Epidermal melanocyte (primary cell): ENCODE data around the gene NPAS4.
"Not testable (repeated sequence)": the region's sequence is repeated elsewhere in the genome, so short reads cannot be mapped to it uniquely, and the experiment has no call there.

ENCODE experiments used
- DNase-seq: peaks from one replicate; pipeline ENCODE4 v3.0.0; 2011; ENCODE audit warnings: low spot score; ENCODE audit not compliant: insufficient read length

The NPAS4 gene

GRCh38 chr11:66454247-66454646 lies 33.4 kb downstream of the NPAS4 start:
- DNase-seq, result no peak

DNA sequence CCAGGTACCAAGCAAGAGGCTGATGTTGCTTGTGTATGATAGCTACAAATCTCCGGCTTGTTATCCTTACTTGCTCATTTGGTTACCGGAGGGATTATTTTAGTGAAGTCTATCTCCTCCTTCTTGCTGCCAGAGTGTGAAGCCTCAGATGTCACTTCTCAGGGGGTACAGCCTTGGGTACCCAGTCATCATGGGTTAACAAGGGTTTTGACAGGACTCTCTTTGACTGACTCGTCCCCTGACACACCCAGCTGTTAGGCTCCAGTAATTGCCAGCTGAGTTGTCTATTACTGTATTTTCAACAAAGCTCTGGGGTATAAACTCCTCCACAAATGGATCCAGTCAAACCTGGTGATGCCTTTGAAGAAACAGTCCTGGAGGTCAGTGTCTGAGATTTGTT lies 34.0 kb downstream of the NPAS4 start:
- no peak for DNase-seq

GRCh38 chr11:66457826-66458225 lies 37.0 kb downstream of the NPAS4 start:
- no peak for DNase-seq

DNA sequence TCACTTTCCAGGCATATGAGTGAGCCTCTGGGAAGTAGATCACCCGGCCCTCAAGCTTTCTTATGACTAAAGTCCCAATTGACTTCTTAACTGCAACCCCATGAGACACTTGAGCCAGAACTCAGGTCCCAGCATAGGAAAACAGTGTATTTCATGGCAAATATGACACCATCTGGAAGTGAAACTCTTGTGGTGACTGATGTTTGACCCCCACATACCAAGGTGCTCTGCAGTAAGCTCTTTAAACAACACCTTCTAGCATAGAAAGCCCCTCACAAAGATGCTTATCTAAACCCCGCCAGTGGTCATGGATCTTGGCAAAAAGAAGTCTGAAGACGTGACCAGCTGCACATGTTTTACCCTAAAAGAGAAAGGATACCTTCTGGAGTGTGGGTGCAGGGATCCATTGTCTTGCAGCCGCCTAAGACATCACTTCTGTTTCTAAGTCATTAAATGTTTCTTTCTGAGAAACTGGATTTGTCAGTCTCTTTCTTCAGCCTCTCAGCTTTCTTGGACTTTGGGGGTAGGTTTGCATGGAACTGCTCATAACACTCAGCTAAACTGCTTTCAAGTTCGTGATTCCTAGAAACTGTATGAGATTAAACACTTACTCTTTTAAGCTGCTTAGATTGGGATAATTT lies 38.4 kb downstream of the NPAS4 start:
- no peak for DNase-seq

DNA sequence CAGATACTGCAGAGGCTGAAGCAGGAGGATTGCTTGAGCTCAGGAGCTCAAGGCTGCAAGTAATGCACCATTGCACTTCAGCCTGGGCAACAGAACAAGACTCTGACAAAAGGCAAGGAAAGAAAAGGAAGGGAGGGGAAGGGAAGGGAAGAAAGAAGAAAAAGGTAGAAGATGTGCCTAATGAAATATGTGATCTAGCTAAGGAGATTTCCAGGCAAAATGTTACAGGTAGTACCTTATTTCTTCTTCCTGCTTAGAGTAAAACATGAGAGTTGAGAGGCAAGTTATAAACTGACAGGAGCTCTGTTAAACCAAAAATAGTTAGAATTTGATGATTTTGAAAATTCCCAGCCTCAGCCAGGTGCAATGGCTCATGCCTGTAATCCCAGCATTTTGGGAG lies 41.2 kb downstream of the NPAS4 start:
- DNase-seq, result no peak

- DNase-seq, result no peak
These were observed 42.1 kb downstream of the NPAS4 start for GRCh38 chr11:66462911-66463310.

DNA sequence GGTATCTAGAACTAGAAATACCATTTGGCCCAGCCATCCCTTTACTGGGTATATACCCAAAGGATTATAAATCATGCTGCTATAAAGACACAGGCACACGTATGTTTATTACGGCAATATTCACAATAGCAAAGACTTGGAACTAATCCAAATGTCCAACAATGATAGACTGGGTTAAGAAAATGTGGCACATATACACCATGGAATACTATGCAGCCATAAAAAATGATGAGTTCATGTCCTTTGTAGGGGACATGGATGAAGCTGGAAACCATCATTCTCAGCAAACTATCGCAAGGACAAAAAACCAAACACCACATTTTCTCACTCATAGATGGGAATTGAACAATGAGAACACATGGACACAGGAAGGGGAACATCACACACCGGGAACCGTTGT lies 43.3 kb downstream of the NPAS4 start:
- DNase-seq, result not testable (repeated sequence)

GRCh38 chr11:66464916-66465315 lies 44.1 kb downstream of the NPAS4 start:
- no peak for DNase-seq

DNA sequence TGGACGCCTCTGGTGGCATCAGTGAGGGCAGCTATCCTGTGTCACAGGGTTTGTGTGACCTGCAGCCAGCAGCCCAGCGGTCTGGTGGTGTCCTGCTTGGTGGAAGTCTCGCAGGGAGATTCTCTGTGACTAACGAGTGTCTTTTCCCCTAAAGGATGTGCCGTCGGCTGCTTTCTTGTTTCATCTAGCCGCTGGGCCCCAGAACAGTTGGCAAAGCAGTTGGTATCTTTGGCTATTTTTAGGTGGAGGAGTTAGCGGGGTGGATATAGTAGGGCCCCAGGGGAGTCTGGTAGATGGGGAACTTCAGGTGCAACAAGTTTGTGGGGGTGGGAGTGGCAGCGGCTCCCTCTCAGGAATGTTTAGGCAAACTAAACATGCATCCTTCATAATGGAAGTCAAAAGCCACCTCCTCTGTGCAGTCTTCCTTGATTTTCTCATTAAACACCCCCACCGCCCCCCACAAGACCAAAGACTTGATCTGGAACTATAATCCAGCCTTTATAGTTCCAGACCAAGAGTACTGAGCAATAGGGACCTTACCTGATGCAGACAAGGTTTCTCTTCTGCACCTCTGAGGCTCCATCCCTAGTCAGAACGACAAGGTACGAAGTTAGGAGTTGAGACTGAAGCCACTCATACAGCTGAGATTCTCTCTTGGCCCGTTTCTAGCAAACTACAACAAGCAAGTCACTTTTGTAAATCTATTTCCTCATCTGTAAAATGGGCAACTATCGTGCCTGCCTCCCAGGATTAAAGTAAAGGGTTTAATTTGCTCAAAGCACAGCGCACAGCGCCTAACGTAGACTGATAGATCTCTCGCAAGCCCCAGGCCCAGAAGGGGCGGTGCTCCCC lies 44.8 kb downstream of the NPAS4 start:
- no peak for DNase-seq

DNA sequence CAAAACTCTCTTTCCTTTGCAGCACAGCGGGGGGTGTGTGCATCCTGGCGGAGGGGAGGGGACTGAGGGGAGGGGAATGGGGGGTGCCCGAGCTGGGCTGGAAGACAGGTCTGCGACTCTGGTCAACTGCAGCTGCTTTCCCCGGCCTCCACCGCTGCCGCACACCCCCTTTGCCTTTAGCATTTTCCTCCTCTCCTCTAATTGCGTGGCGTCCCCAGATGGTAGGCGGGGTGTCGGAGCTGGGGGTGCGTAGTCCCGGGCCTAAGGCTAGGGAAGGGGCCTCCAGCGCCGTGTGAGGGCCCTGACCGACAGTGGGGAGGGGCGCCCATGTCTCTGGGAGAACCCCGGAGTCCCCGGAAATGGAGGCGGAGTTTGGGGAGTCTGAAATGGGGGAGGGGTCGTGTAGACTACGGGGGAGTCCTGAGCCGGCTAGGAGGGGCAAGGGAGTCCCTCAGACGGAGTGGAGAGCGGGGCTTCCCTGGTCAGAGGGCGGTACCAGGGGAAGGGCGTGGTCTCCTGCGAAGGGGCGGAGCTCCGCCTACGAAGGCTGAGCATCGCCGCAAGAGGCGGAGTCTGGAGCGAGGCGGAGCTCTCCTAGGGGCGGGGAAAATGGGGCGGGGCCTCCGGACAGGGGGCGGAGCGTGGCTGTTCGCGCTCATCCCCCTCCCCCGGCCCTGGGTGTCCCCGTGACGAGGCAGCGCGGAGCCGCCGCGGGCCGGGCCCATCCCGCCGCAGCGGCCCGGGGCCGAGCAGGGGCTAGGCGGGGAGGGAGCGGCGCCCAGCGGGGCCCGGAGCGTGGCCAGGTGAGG lies 45.6 kb downstream of the NPAS4 start, which contains the start of gene PELI3:
Gene PELI3 (plus strand): TSS at position 681 of the 809 bp plus-strand sequence. CDS start 1,224 bp downstream, outside the sequence.
- DNase-seq, result peak; percentile 94

- DNase-seq, result no peak
These were observed 46.3 kb downstream of the NPAS4 start for GRCh38 chr11:66467034-66467659.

- no peak for DNase-seq
These were observed 46.9 kb downstream of the NPAS4 start for GRCh38 chr11:66467756-66468155.

- DNase-seq, result no peak
These were observed 47.9 kb downstream of the NPAS4 start for GRCh38 chr11:66468691-66469090.

DNA sequence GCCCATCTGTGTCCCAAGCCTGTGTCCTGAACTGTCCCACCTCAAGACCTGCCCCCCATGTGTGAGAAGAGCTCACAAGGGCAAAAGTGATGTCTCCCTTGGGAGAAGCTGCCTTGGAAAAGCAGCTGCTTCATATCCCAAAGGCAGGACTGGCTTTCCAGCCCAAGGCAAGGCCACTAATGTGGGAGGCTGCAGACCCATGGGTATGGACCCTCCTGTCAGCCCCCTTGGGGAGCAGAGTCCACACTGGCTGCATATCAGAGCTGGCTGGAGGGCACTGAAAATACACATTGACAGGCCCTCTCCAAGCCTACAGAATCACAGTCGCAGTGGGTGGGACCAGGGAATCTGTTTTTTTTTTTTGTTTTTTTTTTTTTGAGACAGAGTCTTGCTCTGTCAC lies 48.6 kb downstream of the NPAS4 start:
- no peak for DNase-seq

DNA sequence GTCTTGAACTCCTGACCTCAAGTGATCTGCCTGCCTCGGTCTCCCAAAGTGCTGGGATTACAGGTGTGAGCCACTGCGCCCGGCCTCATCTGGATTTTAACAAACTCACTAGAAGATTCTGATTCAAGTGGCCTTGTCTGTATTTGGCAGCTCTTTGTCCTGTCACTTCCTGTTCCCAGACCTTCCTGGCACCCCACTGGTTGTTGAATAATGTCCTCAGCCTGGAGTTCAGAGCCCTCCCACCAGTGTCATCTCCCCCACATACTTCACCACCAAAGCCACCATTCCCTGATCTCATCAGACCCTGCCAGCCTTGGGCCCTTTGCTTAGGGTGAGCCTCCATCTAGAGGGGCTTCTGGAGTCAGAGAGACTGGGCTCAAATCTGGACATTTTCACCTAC lies 49.2 kb downstream of the NPAS4 start:
- no peak for DNase-seq

- DNase-seq, result no peak
These were observed 50.3 kb downstream of the NPAS4 start for GRCh38 chr11:66471142-66471541.

GRCh38 chr11:66472054-66472453 lies 51.2 kb downstream of the NPAS4 start:
- no peak for DNase-seq

DNA sequence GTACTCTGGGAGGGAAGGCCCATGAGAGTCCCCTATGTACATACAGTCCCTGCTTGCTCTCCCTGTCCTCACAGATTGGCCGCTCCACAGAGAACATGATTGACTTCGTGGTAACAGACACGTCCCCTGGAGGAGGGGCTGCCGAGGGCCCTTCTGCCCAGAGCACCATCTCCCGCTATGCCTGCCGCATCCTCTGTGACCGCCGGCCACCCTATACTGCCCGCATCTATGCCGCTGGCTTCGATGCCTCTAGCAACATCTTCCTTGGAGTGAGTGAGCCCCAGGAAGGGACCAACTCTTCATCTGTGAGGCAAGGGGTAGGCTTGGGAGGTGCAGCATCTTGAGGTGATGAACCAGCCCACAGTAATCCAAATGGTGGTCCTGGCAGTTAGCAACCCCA lies 52.3 kb downstream of the NPAS4 start:
- DNase-seq, result no peak

GRCh38 chr11:66473608-66474515 lies 53.0 kb downstream of the NPAS4 start:
- no peak for DNase-seq

- no peak for DNase-seq
These were observed 54.7 kb downstream of the NPAS4 start for GRCh38 chr11:66475349-66476172.
